Immature natural killer cell (primary cell): ENCODE results near the gene SH3BGRL3. TPM values are rescaled to one million over a fixed set of nuclear protein-coding genes. Genes with fewer than 3 reads are reported as not detected.

Source experiments
- DNase-seq, 3 donors: peaks; one replicate each; pipeline ENCODE4 v3.0.0; 2022; ENCODE audit warnings: mixed read lengths in 1 of 3
- H3K27ac Mint-ChIP-seq, 6 donors: one replicate each; pipeline ENCODE4 v1.8.0; 2020; ENCODE audit warnings: mixed read lengths in 6 of 6, mild to moderate bottlenecking in 5 of 6, inconsistent platforms in 4 of 6, moderate library complexity in 3 of 6
- H3K27me3 Mint-ChIP-seq, 3 donors: one replicate each; pipeline ENCODE4 v1.8.0; 2020 to 2021; ENCODE audit warnings: low read depth in 3 of 3, mild to moderate bottlenecking in 3 of 3, mixed read lengths in 3 of 3, moderate library complexity in 3 of 3, inconsistent platforms in 1 of 3
- H3K36me3 Mint-ChIP-seq, 3 donors: one replicate each; pipeline ENCODE4 v1.8.0; 2020; ENCODE audit warnings: mixed read lengths in 3 of 3, inconsistent platforms in 2 of 3, mild to moderate bottlenecking in 2 of 3
- H3K4me1 Mint-ChIP-seq, 2 donors: one replicate each; pipeline ENCODE4 v1.8.0; 2020; ENCODE audit warnings: inconsistent platforms in 2 of 2, mild to moderate bottlenecking in 2 of 2, mixed read lengths in 2 of 2, moderate library complexity in 1 of 2
- H3K4me3 Mint-ChIP-seq, 5 donors: one replicate each; pipeline ENCODE4 v1.8.0; 2020; ENCODE audit warnings: mild to moderate bottlenecking in 5 of 5, mixed read lengths in 5 of 5, inconsistent platforms in 3 of 5, moderate library complexity in 3 of 5
- H3K9me3 Mint-ChIP-seq, 6 donors: one replicate each; pipeline ENCODE4 v1.8.0; 2020; ENCODE audit warnings: mild to moderate bottlenecking in 6 of 6, mixed read lengths in 6 of 6, inconsistent platforms in 4 of 6, moderate library complexity in 3 of 6
- polyA plus RNA-seq, 3 donors: library from polyadenylated mRNA; unstranded; fragments of 300-500 nt; fragmentation: Illumina TruSeq; gene quantifications; one replicate each; pipeline ENCODE4 v1.2.3, GENCODE V29; 2021

The SH3BGRL3 gene
- polyA plus RNA-seq, 3 donors from 2014 or later = 1,203 to 2,040 (median 1,333) TPM

- Mint-ChIP-seq H3K27me3 (peaks cover 5 to 9% (median 6%) of the 10 kb centered on the region in 3 donors), H3K4me3 (peak overlapping the region; percentile 81 to 90 (median 89)), H3K4me1 (peaks cover 91% of the 10 kb centered on the region in 2 donors), H3K27ac (peak overlapping the region; percentile 85 to 95 (median 90)), H3K9me3 (no peaks in the 10 kb centered on the region), H3K36me3 (peaks cover 0 to 9% (median 8%) of the 10 kb centered on the region in 3 donors)
- DNase-seq = no peak
These were observed 1.4 kb downstream of the SH3BGRL3 start for GRCh38 chr1:26281091-26281958.

DNA sequence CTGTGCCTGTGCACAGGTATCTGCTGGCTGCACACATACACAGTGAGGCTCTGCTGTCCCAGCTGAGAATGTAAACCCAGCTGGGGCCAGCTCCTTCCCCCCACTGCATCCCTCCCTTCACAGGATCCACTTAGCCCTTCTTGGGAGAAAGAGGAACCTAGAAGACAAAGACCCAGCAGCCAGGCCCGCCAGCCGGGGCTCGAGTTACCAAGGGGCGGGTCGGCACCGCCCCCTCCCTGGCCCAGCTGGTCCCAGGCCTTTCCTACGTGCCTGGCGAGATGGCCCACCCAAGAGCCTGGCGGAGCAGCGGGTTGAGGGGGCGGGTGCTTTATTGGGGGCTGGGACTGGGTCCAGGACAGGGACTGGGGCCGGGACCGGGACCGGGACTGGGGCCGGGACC, 2.1 kb downstream of the SH3BGRL3 start:
- Mint-ChIP-seq H3K4me3 (peak overlapping the region; percentile 81 to 90 (median 89)), H3K27me3 (peaks cover 5 to 9% (median 7%) of the 10 kb centered on the region in 3 donors), H3K4me1 (peaks cover 91% of the 10 kb centered on the region in 2 donors), H3K27ac (peak overlapping the region; percentile 85 to 99 (median 93)), H3K36me3 (peaks cover 0 to 9% (median 8%) of the 10 kb centered on the region in 3 donors), H3K9me3 (no peaks in the 10 kb centered on the region)
- no peak for DNase-seq

- Mint-ChIP-seq H3K36me3 (peaks cover 0 to 9% (median 8%) of the 10 kb centered on the region in 3 donors), H3K27me3 (peaks cover 4 to 9% (median 9%) of the 10 kb centered on the region in 3 donors), H3K4me1 (peaks cover 91% of the 10 kb centered on the region in 2 donors), H3K4me3 (peak overlapping the region in 3 of 5 donors; percentile 47 to 74 (median 54)), H3K9me3 (no peaks in the 10 kb centered on the region), H3K27ac (peak overlapping the region; percentile 81 to 99 (median 98))
- DNase-seq = no peak
These were observed 2.6 kb downstream of the SH3BGRL3 start for GRCh38 chr1:26282401-26282918.

DNA sequence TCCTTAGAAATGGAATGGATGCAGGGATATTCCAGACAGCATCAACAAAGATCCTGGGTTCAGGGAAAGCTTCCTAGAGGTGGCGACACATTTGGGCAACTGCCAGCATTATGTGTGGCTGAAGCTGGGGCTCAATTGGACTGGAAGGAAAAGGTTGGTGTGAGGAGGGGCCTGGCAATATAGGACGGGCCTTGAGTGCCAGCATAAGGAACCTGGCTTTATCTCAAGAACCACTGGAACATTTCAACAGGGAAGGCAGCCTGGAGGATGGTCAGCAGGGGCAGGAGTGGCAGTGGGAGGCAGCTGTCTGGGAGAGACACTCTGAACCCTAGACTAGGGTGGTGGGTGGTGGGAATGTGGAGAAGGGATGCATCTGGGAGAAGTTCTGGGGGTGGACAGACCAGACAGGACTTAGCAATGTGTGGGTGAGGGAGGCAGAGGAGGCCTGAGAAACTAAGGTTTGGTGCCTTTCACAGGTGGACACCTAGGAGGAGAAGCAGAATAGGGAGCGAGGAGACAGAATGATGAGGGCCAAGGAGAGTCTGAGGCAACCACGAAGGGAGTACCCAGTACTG, 3.5 kb downstream of the SH3BGRL3 start:
- H3K27ac Mint-ChIP-seq = peak overlapping the region; percentile 81 to 99 (median 98)
- H3K36me3 Mint-ChIP-seq = peaks cover 0 to 9% (median 8%) of the 10 kb centered on the region in 3 donors
- H3K9me3 Mint-ChIP-seq = no peaks in the 10 kb centered on the region
- H3K4me1 Mint-ChIP-seq = peaks cover 91% of the 10 kb centered on the region in 2 donors
- DNase-seq = no peak
- peaks cover 4 to 9% (median 9%) of the 10 kb centered on the region in 3 donors for H3K27me3 Mint-ChIP-seq
- peak overlapping the region; percentile 31 to 77 (median 66) for H3K4me3 Mint-ChIP-seq

DNA sequence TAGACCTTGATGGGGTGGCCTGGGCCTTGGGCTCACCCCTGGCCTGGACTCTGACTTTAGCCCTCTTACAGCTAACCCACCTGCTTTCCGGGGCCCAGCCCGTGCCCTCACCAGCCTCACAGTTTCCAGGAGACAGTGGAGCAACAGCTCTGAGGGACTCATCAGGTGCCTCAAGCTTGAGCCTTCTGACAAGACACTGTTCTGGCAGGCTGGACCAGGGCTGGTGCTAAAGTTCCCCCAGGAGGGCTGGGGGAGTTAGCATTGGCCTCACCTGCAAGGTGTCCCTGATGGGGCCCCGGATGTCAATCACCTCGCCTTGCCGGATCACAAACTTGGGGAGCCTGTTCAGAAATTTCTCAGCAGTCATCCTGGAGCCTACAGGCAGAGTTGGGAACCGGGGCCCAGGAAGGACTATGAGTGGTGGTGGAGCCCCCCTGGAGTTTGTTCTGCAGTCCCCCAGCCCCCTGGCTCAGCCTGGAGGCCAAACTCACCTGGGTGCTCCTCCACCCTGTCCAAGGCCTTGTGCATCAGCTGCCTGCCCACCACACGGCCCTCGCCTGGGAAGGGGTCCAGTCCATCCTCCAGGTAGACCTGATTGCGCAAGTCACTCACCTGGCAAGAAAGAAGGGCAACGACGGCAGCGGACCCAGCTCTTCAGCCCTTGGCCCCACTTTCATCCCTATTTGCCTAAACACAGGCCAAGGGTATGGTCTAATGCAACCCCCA, 4.1 kb downstream of the SH3BGRL3 start:
- peak overlapping the region; percentile 81 to 99 (median 98) for H3K27ac Mint-ChIP-seq
- DNase-seq = no peak
- peaks cover 0 to 9% (median 8%) of the 10 kb centered on the region in 3 donors for H3K36me3 Mint-ChIP-seq
- peak overlapping the region; percentile 51 to 85 (median 67) for H3K4me3 Mint-ChIP-seq
- H3K9me3 Mint-ChIP-seq = no peaks in the 10 kb centered on the region
- peaks cover 4 to 9% (median 9%) of the 10 kb centered on the region in 3 donors for H3K27me3 Mint-ChIP-seq
- peaks cover 91% of the 10 kb centered on the region in 2 donors for H3K4me1 Mint-ChIP-seq

DNA sequence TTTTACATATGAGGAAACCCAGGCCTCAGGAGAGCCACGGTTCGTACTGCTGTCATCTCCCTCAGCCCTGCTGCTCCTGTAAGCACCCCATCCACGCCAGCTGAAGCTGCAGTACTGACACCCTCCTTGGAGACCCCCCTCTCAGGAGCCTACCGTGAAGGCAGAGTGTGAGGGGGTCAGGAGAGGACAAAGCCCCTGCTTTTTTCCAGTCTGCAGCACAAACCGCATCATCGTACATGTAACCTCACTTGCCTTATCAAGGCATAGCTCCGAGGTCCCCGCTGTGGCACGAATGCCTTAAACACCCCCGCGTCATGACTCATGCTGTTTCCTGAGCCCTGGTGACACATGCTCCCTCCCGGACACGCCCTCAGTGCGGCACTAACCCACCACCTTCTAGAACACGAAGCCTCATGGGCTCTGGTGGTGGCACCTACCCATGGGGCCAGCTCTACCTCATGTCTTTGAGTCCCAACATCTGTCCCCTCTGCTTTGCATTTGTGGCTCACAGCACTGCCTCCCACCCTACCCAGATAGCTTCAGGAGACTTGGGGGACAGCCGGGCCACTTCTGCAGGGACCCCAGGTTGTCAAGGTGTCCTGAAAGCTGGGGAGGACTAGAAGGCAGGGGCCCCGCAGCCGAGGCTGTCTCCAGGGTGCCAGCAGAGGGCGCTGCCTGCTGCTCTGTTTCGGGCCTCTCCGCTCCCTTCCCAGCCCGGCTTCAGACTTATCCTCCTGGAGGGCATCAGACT, 4.9 kb downstream of the SH3BGRL3 start:
- Mint-ChIP-seq H3K4me3 (peak overlapping the region; percentile 51 to 85 (median 67)), H3K27ac (peak overlapping the region; percentile 81 to 99 (median 98)), H3K36me3 (peaks cover 0 to 9% (median 8%) of the 10 kb centered on the region in 3 donors), H3K9me3 (no peaks in the 10 kb centered on the region), H3K4me1 (peaks cover 91 to 92% of the 10 kb centered on the region in 2 donors), H3K27me3 (peaks cover 4 to 9% (median 9%) of the 10 kb centered on the region in 3 donors)
- DNase-seq = peak; percentile 84 to 88 (median 86)

DNA sequence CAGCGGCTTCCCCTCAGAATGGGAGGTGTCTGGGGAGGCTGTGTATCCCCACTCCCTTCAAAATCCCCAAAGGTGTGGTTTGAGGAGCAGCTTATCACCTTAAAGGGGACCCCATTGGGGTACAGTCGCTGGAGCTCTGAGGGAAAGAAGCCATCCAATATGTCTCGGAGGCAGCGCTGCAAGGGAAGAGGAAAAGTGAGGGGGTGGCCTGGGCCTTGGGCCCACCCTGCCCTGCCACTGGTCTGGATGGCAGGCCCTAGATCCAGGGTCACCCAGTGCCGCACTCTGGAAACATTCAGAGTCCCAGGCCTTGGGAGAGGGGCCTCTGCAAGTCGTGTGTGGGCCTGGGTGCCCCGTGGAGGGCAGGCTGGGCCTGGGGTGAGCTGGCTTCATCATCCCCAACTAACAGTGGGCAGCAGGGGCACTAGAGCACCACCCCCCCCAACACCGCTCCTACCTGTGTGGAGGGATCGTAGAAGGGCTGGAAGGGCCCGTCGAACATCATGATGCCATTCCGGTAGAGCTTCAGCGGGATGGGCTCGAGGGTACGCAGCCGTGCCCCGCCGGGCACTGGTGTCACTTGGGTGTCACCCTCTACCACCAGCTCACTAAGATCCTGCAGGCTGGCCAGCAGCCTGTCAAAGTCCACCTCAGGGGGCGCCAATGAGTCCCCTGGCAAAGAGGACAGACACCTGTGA, 5.6 kb downstream of the SH3BGRL3 start:
- Mint-ChIP-seq H3K27me3 (peaks cover 2 to 9% (median 8%) of the 10 kb centered on the region in 3 donors), H3K4me3 (peak overlapping the region; percentile 51 to 91 (median 67)), H3K4me1 (peaks cover 96 to 98% of the 10 kb centered on the region in 2 donors), H3K36me3 (peaks cover 0 to 9% (median 8%) of the 10 kb centered on the region in 3 donors), H3K9me3 (no peaks in the 10 kb centered on the region), H3K27ac (peak overlapping the region; percentile 93 to 99 (median 98))
- no peak for DNase-seq

DNA sequence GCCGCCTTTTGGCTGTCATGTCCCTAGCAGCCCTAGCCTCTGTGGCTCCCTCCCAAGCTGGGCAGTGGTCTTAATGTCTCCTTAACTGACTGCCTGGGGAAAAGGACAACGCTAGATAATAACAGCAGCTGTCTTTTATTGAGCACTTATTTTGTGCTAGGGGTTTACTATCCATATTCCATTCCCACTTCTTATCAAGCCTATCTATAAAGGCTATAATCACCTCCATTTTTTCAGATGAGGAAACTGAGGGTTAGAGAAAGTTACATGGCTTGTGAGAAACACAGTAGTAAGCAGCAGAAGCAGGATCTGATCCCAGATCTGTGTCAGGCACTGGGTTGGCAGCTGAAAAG, 6.2 kb downstream of the SH3BGRL3 start:
- no peaks in the 10 kb centered on the region for H3K9me3 Mint-ChIP-seq
- H3K4me3 Mint-ChIP-seq = peak overlapping the region; percentile 8 to 91 (median 46)
- peak overlapping the region; percentile 81 to 99 (median 96) for H3K27ac Mint-ChIP-seq
- H3K36me3 Mint-ChIP-seq = peaks cover 0 to 8% (median 7%) of the 10 kb centered on the region in 3 donors
- no peak for DNase-seq
- peaks cover 2 to 8% (median 8%) of the 10 kb centered on the region in 3 donors for H3K27me3 Mint-ChIP-seq
- peaks cover 95 to 96% of the 10 kb centered on the region in 2 donors for H3K4me1 Mint-ChIP-seq

DNA sequence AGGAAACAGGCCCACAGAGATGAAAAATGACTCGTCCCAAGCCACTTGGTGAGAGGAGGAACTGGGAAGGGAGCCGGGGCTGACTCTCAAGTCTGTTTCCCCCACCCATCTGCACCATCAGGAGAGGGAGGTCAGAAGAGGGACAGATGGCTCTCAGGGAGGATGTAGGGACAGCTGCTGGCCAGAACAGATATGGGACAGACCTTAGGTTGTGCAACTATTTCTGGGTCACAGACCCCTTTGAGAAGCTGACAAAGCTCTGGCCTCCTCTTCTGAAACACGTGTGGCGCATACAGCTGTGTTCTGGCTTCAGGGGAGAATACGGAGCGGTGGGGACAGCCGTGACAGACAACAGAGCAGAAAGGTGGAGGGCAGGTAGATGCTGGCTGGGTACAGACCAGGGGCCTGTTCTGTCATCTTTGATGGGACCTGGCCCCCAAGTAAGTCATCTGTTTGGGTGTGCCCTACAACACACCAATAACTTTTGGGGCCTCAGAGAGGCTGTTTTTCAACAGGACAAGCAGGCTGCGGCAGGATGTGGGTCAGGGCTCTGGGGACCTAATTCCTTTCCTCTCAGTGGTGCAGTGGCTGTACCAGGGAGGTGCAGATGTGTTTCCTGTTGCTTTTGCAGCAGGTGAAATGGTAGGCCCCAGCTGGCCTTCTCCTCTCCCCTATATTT, 7.3 kb downstream of the SH3BGRL3 start:
- H3K9me3 Mint-ChIP-seq = no peaks in the 10 kb centered on the region
- no peaks in the 10 kb centered on the region for H3K36me3 Mint-ChIP-seq
- peak overlapping the region; percentile 78 to 93 (median 83) for H3K4me3 Mint-ChIP-seq
- H3K27ac Mint-ChIP-seq = peak overlapping the region; percentile 92 to 99 (median 96)
- peaks cover 2 to 6% (median 6%) of the 10 kb centered on the region in 3 donors for H3K27me3 Mint-ChIP-seq
- DNase-seq = peak; percentile 71 to 78 (median 76)
- peaks cover 87 to 91% of the 10 kb centered on the region in 2 donors for H3K4me1 Mint-ChIP-seq

- no peak for DNase-seq
- Mint-ChIP-seq H3K27me3 (peaks cover 5 to 6% (median 6%) of the 10 kb centered on the region in 3 donors), H3K36me3 (no peaks in the 10 kb centered on the region), H3K9me3 (no peaks in the 10 kb centered on the region), H3K27ac (peak overlapping the region; percentile 92 to 99 (median 96)), H3K4me1 (peaks cover 81 to 86% of the 10 kb centered on the region in 2 donors), H3K4me3 (peak overlapping the region; percentile 78 to 93 (median 83))
These were observed 7.9 kb downstream of the SH3BGRL3 start for GRCh38 chr1:26287811-26288210.

GRCh38 chr1:26288311-26288941, 8.5 kb downstream of the SH3BGRL3 start:
- peaks cover 1 to 8% (median 5%) of the 10 kb centered on the region in 3 donors for H3K27me3 Mint-ChIP-seq
- H3K36me3 Mint-ChIP-seq = peaks cover 0 to 3% (median 0%) of the 10 kb centered on the region in 3 donors
- peak in 1 of 3 donors; percentile 27 for DNase-seq
- H3K27ac Mint-ChIP-seq = peak overlapping the region; percentile 92 to 99 (median 96)
- H3K4me3 Mint-ChIP-seq = peak overlapping the region; percentile 78 to 93 (median 83)
- H3K4me1 Mint-ChIP-seq = peaks cover 75 to 80% of the 10 kb centered on the region in 2 donors
- H3K9me3 Mint-ChIP-seq = no peaks in the 10 kb centered on the region
